22Rv1 (cell line): Measurements from ENCODE around the gene FBN1.

Experiments
- H3K27ac ChIP-seq: fragments of 450-650 bp; 2 replicates; pipeline ENCODE4 v1.5.1; 2017
- CTCF ChIP-seq: fragments of 450-650 bp; IDR thresholded peaks from 2 replicates; pipeline ENCODE4 v1.5.1; 2017; ENCODE audit warnings: mild to moderate bottlenecking
- ZFX ChIP-seq: fragments of 450-650 bp; IDR thresholded peaks from 2 replicates; pipeline ENCODE4 v1.6.1; 2017; ENCODE audit warnings: antibody characterized with exemption, borderline replicate concordance

FBN1 gene

DNA sequence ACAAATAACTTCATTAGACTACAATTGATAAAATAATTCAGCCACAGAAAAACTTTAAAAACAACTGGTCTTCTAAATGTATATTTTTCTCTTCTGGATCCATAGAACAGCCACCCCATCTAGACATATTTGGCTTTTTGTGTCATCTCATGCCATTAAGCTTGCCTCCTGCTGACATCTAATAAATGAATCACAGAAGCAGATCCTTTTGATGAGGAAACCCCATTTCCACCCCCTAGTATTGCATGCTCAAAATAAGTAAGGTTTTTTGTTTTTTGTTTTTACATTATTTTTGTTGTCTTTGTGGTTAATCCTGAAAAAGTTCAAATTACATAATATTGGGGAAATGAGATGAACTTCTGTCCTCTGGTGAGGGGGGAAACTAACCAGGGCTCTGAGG is 219.5 kb downstream of the FBN1 start:
- H3K27ac ChIP-seq: no peak overlapping the region
- no peak for TF ChIP-seq CTCF
- no peak for TF ChIP-seq ZFX

DNA sequence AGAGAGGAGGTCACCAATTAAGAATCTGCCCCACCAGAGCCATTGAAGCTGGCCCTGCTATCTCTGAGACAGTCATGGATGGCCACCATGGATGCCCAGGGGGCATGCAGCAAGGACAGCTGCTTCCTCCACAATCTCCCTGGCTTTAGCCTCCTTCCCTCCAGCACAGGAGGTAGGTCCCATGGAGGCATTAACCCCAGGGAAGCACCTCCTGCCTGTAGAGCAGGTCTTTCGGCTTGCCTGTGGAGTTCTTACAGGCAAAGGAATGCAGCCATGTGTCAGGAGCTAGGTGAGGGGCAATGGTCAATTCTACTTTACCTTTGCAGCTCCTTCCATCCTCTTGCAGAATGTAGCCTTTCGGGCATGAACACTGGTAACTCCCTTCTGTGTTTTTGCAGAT is 220.5 kb downstream of the FBN1 start:
- H3K27ac ChIP-seq: no peak overlapping the region

DNA sequence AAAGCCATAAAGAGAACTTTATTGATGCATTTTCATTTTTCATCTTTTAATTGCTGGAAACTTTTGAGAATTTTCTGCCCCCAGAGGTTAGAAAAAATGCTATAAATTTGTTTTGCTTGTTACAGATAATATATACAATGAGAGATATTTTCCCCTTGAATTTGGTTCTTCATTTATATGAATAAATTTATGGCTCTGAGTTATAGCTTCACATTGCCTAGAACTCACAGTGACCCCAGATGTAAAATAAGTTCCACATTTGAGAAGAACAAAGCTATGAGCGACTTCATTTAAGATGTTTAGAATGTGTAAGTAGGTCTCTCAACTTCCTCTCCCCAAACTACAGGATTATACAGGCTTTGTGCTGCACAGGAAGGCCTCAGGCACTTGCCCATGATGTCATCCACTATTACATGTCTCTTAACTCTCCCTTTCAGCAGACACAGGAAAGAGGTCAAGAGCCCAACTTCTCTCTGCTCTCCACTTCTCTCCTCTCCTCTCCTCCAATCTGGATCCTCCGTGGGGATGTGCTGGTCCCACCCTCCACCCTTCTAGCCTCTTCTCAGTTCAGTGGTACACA is 221.5 kb downstream of the FBN1 start:
- H3K27ac ChIP-seq: no peak overlapping the region
- TF ChIP-seq ZFX (no peak), CTCF (no peak)

More for the DNA sequence above, 220.5 kb downstream of the FBN1 start:
- TF ChIP-seq ZFX: no peak
- no peak for TF ChIP-seq CTCF

- TF ChIP-seq CTCF (no peak), ZFX (no peak)
- no peak overlapping the region for H3K27ac ChIP-seq
These were observed 222.2 kb downstream of the FBN1 start for GRCh38 chr15:48423342-48423741.

DNA sequence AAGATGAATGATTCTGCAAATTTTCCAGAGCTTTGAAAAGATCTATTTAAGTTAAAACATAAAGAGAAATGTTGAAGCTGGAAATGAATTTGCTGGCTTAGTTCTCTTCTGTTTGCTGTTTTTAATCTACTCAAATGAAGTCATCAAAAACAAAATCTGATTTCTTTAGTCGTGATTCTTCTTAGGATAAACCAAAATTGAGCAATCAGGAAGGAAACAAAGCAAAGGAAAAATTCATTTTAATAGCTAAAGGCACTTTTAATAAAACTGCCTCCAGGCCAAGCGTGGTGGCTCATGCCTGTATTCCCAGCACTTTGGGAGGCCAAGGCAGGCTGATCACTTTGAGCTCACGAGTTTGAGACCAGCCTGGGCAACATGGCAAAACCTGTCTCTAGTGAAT is 223.1 kb downstream of the FBN1 start:
- TF ChIP-seq ZFX (no peak), CTCF (no peak)
- H3K27ac ChIP-seq: no peak overlapping the region

DNA sequence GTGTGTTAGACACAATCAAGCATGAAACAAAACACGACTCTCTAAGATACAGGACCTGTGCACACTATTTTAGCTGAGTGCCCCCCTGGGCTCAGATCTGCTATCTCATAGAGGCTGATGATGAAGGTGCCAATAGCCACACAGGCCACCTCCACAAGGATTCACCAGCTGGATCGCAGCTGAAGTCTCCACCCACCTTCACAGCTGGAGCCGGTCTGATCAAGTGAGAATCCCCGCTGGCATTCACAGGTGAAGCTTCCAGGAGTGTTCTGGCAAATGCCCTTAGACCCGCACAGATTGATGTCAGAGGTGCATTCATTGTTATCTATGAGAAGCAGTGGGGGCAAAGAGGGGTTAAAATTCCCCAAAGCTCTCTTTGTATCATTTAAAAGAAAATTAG is 224.1 kb downstream of the FBN1 start:
- TF ChIP-seq ZFX (no peak), CTCF (no peak)
- H3K27ac ChIP-seq: no peak overlapping the region

DNA sequence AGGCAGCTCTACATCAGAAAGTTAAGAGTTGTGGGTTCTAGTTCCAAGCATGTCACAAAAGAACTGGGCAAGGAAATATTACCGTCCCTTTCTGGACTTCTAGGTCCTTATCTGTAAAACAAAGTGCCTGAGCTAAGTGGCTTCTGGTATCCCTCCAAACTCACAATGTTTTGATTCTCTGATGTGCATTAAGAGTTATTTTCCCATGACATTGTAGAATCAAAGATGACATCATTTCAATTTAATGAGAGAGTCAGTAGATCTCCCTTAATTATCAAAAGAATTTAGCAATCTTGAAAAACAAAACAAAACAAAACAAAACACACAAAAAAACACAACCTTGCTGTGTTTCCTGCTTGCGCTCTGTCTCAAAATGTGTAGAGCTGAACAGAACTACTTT is 225.6 kb downstream of the FBN1 start:
- no peak overlapping the region for H3K27ac ChIP-seq
- TF ChIP-seq CTCF: no peak
- TF ChIP-seq ZFX: no peak
